ENCODE results near the gene ZBTB8B.

DNA sequence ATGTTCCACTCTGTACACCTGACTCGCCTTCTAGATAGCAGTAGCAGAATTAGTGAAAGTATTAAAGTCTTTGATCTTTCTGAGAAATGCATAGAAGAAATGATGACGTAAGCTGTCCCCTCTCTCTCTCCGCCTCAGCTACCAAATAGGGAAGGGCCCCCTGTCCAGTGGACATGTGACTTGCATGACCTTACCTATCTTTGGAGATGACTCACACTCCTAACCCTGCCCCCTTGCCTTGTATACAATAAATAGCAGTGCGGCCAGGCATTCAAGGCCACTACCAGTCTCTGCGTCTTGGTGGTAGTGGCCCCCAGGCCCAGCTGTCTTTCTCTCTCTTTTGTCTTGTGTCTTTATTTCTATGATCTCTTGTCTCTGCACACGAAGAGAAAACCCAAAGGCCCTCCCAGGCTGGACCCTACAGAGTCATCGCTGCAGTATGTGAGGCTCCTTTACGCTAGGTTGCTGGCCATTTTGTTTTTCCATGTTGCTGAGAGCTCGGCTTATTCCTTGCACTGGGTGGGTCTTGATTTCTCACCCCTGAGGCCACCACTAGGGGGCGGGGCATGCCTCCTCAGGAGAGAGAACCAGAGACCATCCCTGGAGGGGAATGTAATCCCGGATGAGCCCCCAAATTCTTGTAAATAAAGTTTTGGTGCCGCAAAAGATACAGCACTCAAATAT, 16.0 kb upstream of the ZBTB8B start:
- TF ChIP-seq, protein P1, sequence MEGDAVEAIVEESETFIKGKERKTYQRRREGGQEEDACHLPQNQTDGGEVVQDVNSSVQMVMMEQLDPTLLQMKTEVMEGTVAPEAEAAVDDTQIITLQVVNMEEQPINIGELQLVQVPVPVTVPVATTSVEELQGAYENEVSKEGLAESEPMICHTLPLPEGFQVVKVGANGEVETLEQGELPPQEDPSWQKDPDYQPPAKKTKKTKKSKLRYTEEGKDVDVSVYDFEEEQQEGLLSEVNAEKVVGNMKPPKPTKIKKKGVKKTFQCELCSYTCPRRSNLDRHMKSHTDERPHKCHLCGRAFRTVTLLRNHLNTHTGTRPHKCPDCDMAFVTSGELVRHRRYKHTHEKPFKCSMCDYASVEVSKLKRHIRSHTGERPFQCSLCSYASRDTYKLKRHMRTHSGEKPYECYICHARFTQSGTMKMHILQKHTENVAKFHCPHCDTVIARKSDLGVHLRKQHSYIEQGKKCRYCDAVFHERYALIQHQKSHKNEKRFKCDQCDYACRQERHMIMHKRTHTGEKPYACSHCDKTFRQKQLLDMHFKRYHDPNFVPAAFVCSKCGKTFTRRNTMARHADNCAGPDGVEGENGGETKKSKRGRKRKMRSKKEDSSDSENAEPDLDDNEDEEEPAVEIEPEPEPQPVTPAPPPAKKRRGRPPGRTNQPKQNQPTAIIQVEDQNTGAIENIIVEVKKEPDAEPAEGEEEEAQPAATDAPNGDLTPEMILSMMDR (conservative IDR thresholded peaks at IDR 0.05; ENCODE audit: low read depth, low read length), result peak; percentile 68
- TF ChIP-seq EZH2phosphoT487 (IDR thresholded peaks at IDR 0.05; ENCODE audit: borderline replicate concordance, low read length), result no peak
